Measurements from ENCODE around the gene CCDC171.

- TF ChIP-seq OSR2 (tag by site-specific recombination; IDR thresholded peaks at IDR 0.05) (no peak), TRIM28 (IDR thresholded peaks at IDR 0.05; ENCODE audit: borderline replicate concordance, low read length) (no peak), ZSCAN30 (tag by site-specific recombination; IDR thresholded peaks at IDR 0.05) (no peak), ZNF274 (IDR thresholded peaks at IDR 0.05; ENCODE audit: low read length) (no peak), ZNF274 (tag by site-specific recombination; IDR thresholded peaks at IDR 0.05; ENCODE audit: borderline replicate concordance) (no peak), ZBTB44 (tag by site-specific recombination; IDR thresholded peaks at IDR 0.05) (no peak), ZNF768 (tag by site-specific recombination; IDR thresholded peaks at IDR 0.05) (no peak), SCRT1 (tag by site-specific recombination; IDR thresholded peaks at IDR 0.05; ENCODE audit: borderline replicate concordance) (no peak)
- TF ChIP-seq, protein P1, sequence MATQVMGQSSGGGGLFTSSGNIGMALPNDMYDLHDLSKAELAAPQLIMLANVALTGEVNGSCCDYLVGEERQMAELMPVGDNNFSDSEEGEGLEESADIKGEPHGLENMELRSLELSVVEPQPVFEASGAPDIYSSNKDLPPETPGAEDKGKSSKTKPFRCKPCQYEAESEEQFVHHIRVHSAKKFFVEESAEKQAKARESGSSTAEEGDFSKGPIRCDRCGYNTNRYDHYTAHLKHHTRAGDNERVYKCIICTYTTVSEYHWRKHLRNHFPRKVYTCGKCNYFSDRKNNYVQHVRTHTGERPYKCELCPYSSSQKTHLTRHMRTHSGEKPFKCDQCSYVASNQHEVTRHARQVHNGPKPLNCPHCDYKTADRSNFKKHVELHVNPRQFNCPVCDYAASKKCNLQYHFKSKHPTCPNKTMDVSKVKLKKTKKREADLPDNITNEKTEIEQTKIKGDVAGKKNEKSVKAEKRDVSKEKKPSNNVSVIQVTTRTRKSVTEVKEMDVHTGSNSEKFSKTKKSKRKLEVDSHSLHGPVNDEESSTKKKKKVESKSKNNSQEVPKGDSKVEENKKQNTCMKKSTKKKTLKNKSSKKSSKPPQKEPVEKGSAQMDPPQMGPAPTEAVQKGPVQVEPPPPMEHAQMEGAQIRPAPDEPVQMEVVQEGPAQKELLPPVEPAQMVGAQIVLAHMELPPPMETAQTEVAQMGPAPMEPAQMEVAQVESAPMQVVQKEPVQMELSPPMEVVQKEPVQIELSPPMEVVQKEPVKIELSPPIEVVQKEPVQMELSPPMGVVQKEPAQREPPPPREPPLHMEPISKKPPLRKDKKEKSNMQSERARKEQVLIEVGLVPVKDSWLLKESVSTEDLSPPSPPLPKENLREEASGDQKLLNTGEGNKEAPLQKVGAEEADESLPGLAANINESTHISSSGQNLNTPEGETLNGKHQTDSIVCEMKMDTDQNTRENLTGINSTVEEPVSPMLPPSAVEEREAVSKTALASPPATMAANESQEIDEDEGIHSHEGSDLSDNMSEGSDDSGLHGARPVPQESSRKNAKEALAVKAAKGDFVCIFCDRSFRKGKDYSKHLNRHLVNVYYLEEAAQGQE (tag by site-specific recombination; IDR thresholded peaks at IDR 0.05), result no peak
- TF ChIP-seq, protein P2, sequence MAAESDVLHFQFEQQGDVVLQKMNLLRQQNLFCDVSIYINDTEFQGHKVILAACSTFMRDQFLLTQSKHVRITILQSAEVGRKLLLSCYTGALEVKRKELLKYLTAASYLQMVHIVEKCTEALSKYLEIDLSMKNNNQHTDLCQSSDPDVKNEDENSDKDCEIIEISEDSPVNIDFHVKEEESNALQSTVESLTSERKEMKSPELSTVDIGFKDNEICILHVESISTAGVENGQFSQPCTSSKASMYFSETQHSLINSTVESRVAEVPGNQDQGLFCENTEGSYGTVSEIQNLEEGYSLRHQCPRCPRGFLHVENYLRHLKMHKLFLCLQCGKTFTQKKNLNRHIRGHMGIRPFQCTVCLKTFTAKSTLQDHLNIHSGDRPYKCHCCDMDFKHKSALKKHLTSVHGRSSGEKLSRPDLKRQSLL (tag by site-specific recombination; IDR thresholded peaks at IDR 0.05), result no peak
Measured at GRCh38 chr9:16013826-16014225, 461.0 kb downstream of the CCDC171 start.

Measured in HEK293 (cell line).